Measurements from ENCODE around the gene HENMT1.

The HENMT1 gene

DNA sequence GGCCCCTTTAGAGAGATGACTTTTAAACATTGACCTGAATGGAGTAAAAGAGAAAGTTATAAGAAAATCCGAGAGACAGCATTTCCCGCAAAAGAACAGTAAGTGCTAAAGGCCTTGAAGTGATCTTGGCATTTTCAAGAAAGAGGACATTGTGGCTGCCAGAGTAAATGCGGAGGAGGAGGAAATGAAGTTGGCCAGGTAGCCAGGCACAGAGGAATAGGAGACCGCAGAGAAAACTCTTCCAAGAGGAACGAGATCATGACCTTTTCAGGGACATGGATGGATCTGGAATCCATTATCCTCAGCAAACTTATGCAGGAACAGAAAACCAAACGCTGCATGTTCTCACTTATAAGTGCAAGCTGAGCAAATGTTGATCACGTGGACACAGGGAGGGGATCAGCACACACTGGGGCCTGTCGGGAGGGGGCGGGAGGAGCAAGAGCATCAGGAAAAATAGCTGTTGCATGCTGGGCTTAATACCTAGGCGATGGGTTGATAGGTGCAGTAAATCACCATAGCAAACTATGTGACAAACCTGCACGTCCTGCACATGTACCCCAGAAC lies 51.3 kb downstream of the HENMT1 start:
- H3K9ac ChIP-seq (ENCODE audit: low read length), result no peak overlapping the region
- no peak overlapping the region for H3K14ac ChIP-seq (ENCODE audit: low read length)
- H3K4ac ChIP-seq (ENCODE audit: low read depth, low read length), result no peak overlapping the region
- no peak overlapping the region for H2BK12ac ChIP-seq (ENCODE audit: low read length)
- H3K4me3 ChIP-seq (ENCODE audit: low read depth, low read length), result no peak overlapping the region
- no peaks in the 10 kb centered on the region for H3K79me1 ChIP-seq (ENCODE audit: low read length)
- no peak overlapping the region for H3K27ac ChIP-seq (ENCODE audit: low read depth, low read length)
- no peaks in the 10 kb centered on the region for H3K9me3 ChIP-seq (ENCODE audit: insufficient read depth, low read depth, low read length)
- no peak overlapping the region for H3K23ac ChIP-seq (ENCODE audit: low read length)
- H4K8ac ChIP-seq (ENCODE audit: low read depth, low read length), result no peak overlapping the region
- H2AFZ ChIP-seq (ENCODE audit: insufficient read depth, low read length, poor library complexity), result no peak overlapping the region
- H4K12ac ChIP-seq (ENCODE audit: low read depth, low read length), result no peak overlapping the region
- H4K91ac ChIP-seq (ENCODE audit: low read depth, low read length), result no peak overlapping the region
- no peak overlapping the region for H2BK120ac ChIP-seq (ENCODE audit: insufficient read depth, low read length, poor library complexity)
- no peaks in the 10 kb centered on the region for H3K36me3 ChIP-seq (ENCODE audit: control insufficient read depth in 1 of 2, insufficient read depth in 2 of 2, low read length in 2 of 2)
- no peak overlapping the region for H3K18ac ChIP-seq (ENCODE audit: low read length)
- no CpG with 5 or more reads among the region's 11 CpGs for whole genome bisulfite sequencing (ENCODE audit: extremely low coverage, insufficient coverage, insufficient read length)
- no peak overlapping the region for H2AK5ac ChIP-seq (ENCODE audit: low read length)
- H3K79me2 ChIP-seq (ENCODE audit: control insufficient read depth, insufficient read depth, low read length, poor library complexity), result no peaks in the 10 kb centered on the region
- H3K27me3 ChIP-seq (ENCODE audit: insufficient read depth, low read length), result no peaks in the 10 kb centered on the region
- H2BK5ac ChIP-seq (ENCODE audit: low read depth, low read length, poor library complexity), result no peak overlapping the region
- H3K4me1 ChIP-seq (ENCODE audit: control insufficient read depth in 1 of 2, insufficient read depth in 2 of 2, low read length in 2 of 2), result no peaks in the 10 kb centered on the region
- H3K4me2 ChIP-seq (ENCODE audit: low read length), result no peak overlapping the region
- no peak for DNase-seq

DNA sequence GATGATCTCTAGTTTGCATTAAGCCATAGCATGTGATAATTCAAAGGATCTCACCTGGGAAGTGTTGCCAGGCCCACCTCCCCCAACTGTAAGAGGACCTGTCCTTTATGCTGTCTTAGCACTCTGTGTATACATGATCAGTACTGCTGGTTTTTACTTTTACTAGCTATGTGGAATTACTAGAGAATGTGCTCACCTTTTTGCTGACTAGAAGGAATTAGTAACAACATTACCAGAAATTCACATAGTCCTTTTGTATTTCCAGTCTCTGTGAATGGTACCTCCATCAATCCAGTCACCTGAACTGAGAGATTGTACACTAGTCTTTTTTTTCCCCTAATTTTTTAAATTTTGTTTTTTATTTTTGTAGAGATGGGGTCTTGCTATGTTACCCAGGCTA lies 54.4 kb downstream of the HENMT1 start:
- H3K14ac ChIP-seq (ENCODE audit: low read length), result no peak overlapping the region
- no peak overlapping the region for H3K27ac ChIP-seq (ENCODE audit: low read depth, low read length)
- no peak overlapping the region for H3K4me2 ChIP-seq (ENCODE audit: low read length)
- no peaks in the 10 kb centered on the region for H3K27me3 ChIP-seq (ENCODE audit: insufficient read depth, low read length)
- no peak overlapping the region for H3K4ac ChIP-seq (ENCODE audit: low read depth, low read length)
- DNase-seq, result no peak
- no peak overlapping the region for H3K4me3 ChIP-seq (ENCODE audit: low read depth, low read length)
- H2AK5ac ChIP-seq (ENCODE audit: low read length), result no peak overlapping the region
- no peak overlapping the region for H2BK5ac ChIP-seq (ENCODE audit: low read depth, low read length, poor library complexity)
- H3K79me1 ChIP-seq (ENCODE audit: low read length), result no peaks in the 10 kb centered on the region
- peaks cover 0 to 2% of the 10 kb centered on the region in 2 experiments for H3K4me1 ChIP-seq (ENCODE audit: control insufficient read depth in 1 of 2, insufficient read depth in 2 of 2, low read length in 2 of 2)
- H4K8ac ChIP-seq (ENCODE audit: low read depth, low read length), result no peak overlapping the region
- H3K18ac ChIP-seq (ENCODE audit: low read length), result no peak overlapping the region
- H2BK12ac ChIP-seq (ENCODE audit: low read length), result no peak overlapping the region
- no peak overlapping the region for H3K9ac ChIP-seq (ENCODE audit: low read length)
- H3K9me3 ChIP-seq (ENCODE audit: insufficient read depth, low read depth, low read length), result no peaks in the 10 kb centered on the region
- no peak overlapping the region for H3K23ac ChIP-seq (ENCODE audit: low read length)
- no peak overlapping the region for H4K91ac ChIP-seq (ENCODE audit: low read depth, low read length)
- no peaks in the 10 kb centered on the region for H3K36me3 ChIP-seq (ENCODE audit: control insufficient read depth in 1 of 2, insufficient read depth in 2 of 2, low read length in 2 of 2)
- H3K79me2 ChIP-seq (ENCODE audit: control insufficient read depth, insufficient read depth, low read length, poor library complexity), result no peaks in the 10 kb centered on the region
- H2AFZ ChIP-seq (ENCODE audit: insufficient read depth, low read length, poor library complexity), result no peak overlapping the region
- H4K12ac ChIP-seq (ENCODE audit: low read depth, low read length), result no peak overlapping the region
- no peak overlapping the region for H2BK120ac ChIP-seq (ENCODE audit: insufficient read depth, low read length, poor library complexity)

DNA sequence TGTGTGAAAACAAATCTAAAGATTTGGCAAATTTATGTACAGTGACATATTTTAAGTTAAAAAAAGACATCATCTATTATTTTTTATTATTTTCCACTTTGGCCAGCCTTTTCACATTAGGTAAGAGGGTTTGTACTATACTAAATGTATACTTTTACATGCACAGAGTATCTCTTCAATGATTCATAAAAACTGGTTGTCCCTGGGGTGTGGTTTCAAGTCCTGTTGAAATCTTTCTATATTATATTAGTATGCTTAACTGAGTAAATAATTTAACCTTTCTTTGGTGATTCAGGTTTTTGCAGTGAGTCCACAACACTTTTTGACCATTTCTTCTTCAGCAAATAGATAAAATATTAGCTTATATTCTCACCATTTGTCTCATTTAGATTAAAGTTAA lies 55.3 kb downstream of the HENMT1 start:
- Histone ChIP-seq H3K36me3 (ENCODE audit: control insufficient read depth in 1 of 2, insufficient read depth in 2 of 2, low read length in 2 of 2) (no peaks in the 10 kb centered on the region), H3K79me2 (ENCODE audit: control insufficient read depth, insufficient read depth, low read length, poor library complexity) (no peaks in the 10 kb centered on the region), H3K4me2 (ENCODE audit: low read length) (no peak overlapping the region), H2BK120ac (ENCODE audit: insufficient read depth, low read length, poor library complexity) (no peak overlapping the region), H3K9me3 (ENCODE audit: insufficient read depth, low read depth, low read length) (no peaks in the 10 kb centered on the region), H2AFZ (ENCODE audit: insufficient read depth, low read length, poor library complexity) (no peak overlapping the region), H3K14ac (ENCODE audit: low read length) (no peak overlapping the region), H3K9ac (ENCODE audit: low read length) (no peak overlapping the region), H3K23ac (ENCODE audit: low read length) (no peak overlapping the region), H2AK5ac (ENCODE audit: low read length) (no peak overlapping the region), H3K79me1 (ENCODE audit: low read length) (no peaks in the 10 kb centered on the region), H4K12ac (ENCODE audit: low read depth, low read length) (no peak overlapping the region), H3K4me1 (ENCODE audit: control insufficient read depth in 1 of 2, insufficient read depth in 2 of 2, low read length in 2 of 2) (peaks cover 0 to 2% of the 10 kb centered on the region in 2 experiments), H4K8ac (ENCODE audit: low read depth, low read length) (no peak overlapping the region), H3K27ac (ENCODE audit: low read depth, low read length) (no peak overlapping the region), H4K91ac (ENCODE audit: low read depth, low read length) (no peak overlapping the region), H2BK5ac (ENCODE audit: low read depth, low read length, poor library complexity) (no peak overlapping the region), H2BK12ac (ENCODE audit: low read length) (no peak overlapping the region), H3K4me3 (ENCODE audit: low read depth, low read length) (no peak overlapping the region), H3K18ac (ENCODE audit: low read length) (no peak overlapping the region), H3K4ac (ENCODE audit: low read depth, low read length) (no peak overlapping the region), H3K27me3 (ENCODE audit: insufficient read depth, low read length) (no peaks in the 10 kb centered on the region)
- DNase-seq, result no peak

DNA sequence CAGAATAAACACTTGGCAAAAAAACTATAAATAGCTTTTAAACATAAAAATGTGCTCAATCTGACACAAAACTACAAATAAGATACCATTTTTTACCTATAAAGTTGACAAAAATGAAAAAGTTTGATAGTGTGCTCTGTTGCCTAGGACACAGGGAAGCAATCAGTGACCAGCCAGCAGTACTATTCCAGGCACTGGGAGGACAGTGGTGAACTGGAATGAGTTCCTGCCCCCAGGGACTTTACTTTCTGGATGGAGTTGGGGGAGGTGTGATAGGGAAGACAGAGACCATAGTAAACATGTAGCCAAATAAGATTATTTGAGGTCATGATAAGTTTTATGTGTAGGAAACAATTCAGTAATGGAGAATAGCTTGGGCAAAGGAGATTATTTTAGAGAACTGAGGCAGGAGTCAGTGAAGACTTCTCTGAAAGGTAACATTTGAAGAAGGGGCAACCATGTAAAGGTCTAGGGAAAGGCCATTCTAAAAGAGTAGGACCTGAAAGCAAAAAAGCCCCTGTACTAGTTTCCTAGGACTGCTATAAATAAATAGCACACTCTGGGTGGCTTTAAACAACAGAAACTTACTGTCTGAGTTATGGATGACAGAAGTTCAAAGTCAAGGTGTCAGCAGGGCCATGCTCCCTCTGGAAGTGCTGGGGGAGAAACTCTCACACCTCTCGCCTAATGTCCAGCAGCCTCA lies 59.0 kb downstream of the HENMT1 start:
- H3K14ac ChIP-seq (ENCODE audit: low read length), result no peak overlapping the region
- H3K9me3 ChIP-seq (ENCODE audit: insufficient read depth, low read depth, low read length), result no peaks in the 10 kb centered on the region
- no peak overlapping the region for H3K4ac ChIP-seq (ENCODE audit: low read depth, low read length)
- H3K36me3 ChIP-seq (ENCODE audit: control insufficient read depth in 1 of 2, insufficient read depth in 2 of 2, low read length in 2 of 2), result no peaks in the 10 kb centered on the region
- no peaks in the 10 kb centered on the region for H3K27me3 ChIP-seq (ENCODE audit: insufficient read depth, low read length)
- H3K18ac ChIP-seq (ENCODE audit: low read length), result no peak overlapping the region
- no peak overlapping the region for H3K23ac ChIP-seq (ENCODE audit: low read length)
- no peak overlapping the region for H4K8ac ChIP-seq (ENCODE audit: low read depth, low read length)
- H3K4me2 ChIP-seq (ENCODE audit: low read length), result no peak overlapping the region
- H3K9ac ChIP-seq (ENCODE audit: low read length), result no peak overlapping the region
- no peak overlapping the region for H4K12ac ChIP-seq (ENCODE audit: low read depth, low read length)
- H4K91ac ChIP-seq (ENCODE audit: low read depth, low read length), result no peak overlapping the region
- H3K27ac ChIP-seq (ENCODE audit: low read depth, low read length), result no peak overlapping the region
- H2BK120ac ChIP-seq (ENCODE audit: insufficient read depth, low read length, poor library complexity), result no peak overlapping the region
- H3K79me1 ChIP-seq (ENCODE audit: low read length), result no peaks in the 10 kb centered on the region
- no peak overlapping the region for H3K4me3 ChIP-seq (ENCODE audit: low read depth, low read length)
- H2AFZ ChIP-seq (ENCODE audit: insufficient read depth, low read length, poor library complexity), result no peak overlapping the region
- no CpG with 5 or more reads among the region's 1 CpG for WGBS (ENCODE audit: extremely low coverage, insufficient coverage, insufficient read length)
- H3K79me2 ChIP-seq (ENCODE audit: control insufficient read depth, insufficient read depth, low read length, poor library complexity), result no peaks in the 10 kb centered on the region
- H3K4me1 ChIP-seq (ENCODE audit: control insufficient read depth in 1 of 2, insufficient read depth in 2 of 2, low read length in 2 of 2), result peaks cover 0 to 5% of the 10 kb centered on the region in 2 experiments
- H2AK5ac ChIP-seq (ENCODE audit: low read length), result no peak overlapping the region
- no peak overlapping the region for H2BK12ac ChIP-seq (ENCODE audit: low read length)
- DNase-seq, result no peak
- H2BK5ac ChIP-seq (ENCODE audit: low read depth, low read length, poor library complexity), result no peak overlapping the region

Measured in trophoblast cell (in vitro differentiated cells and primary cell).